ENCODE data around the gene ASB16. TPM values are rescaled to one million over a fixed set of nuclear protein-coding genes. Genes with fewer than 3 reads are reported as not detected.

Gene ASB16
- total RNA-seq, 5 donors from 2014 or later (not counting 1 experiment from before 2014, with no cell fraction given): 0.15 TPM; not detected in 4

DNA sequence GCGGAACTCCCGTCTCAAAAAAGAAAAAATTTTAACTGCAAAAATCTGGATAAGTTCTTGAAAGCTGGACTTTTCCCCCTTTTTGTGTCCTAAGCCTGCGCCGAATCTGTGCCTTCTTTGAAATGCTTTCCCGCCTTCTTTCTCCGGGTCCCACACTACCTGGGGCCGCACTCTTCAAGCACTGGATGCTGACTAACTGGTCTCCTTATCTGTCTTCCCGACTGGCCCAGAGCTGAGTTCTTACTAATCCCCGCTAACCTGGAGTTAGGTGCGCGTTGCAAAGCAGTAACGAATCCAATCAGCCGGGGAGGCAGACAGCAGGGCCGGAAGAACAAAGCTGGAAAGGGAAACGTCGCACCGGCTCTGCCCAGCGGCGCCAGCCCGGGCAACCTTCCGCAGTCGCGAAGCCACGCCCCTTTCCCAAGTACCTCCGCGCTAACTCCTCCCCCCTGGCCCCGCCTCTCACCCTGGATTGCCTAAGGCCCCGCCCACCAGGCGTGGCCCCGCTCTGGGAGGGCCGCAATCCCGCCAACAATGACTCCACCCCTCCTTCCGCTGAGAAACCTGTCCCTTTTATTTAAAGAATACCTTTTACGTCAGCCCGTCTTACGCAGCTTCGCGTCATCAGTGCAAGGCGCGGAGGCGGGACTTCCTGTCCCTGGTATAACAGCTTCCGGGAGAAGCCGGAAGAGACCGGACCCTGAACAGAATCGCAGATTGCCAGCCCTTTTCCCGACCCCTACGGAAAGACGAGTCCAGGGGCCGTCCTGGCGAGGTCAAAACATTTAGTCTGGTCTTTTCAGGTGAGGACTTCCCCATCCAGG is 16.0 kb downstream of the ASB16 start, which contains the start of gene TMUB2:
TMUB2 (plus strand) TSS at position 666 of the 824 bp plus-strand sequence. CDS start 737 bp downstream, outside the sequence.
- Mint-ChIP-seq H3K4me3 (peak within 1 kb of the TSS; percentile 99 to 100 (median 99)), H3K27me3 (no peaks in the 10 kb centered on the region), H3K9me3 (no peaks in the 10 kb centered on the region), H3K36me3 (peaks cover 21% of the 10 kb centered on the region), H3K4me1 (peaks cover 36 to 61% (median 54%) of the 10 kb centered on the region in 3 donors), H3K27ac (peak within 1 kb of the TSS; percentile 100)
- ATAC-seq (replicated peaks in 1 of 4) (peak; percentile 89 to 97 (median 92)), DNase-seq (peak; percentile 98 to 100 (median 99))
- WGBS (ENCODE audit: insufficient coverage): under 1% methylated on average over 48 of the region's 50 CpGs
- peak within 1 kb of the TSS; percentile 98 for H3K27ac ChIP-seq (ENCODE audit: low read length)
- no peaks in the 10 kb centered on the region for H3K27me3 ChIP-seq (replicated peaks in 1 of 2; ENCODE audit: control insufficient read depth in 2 of 2, extremely low read depth in 1 of 2, insufficient read depth in 2 of 2, low read length in 1 of 2)
- peaks cover 9 to 31% of the 10 kb centered on the region in 2 donors for H3K36me3 ChIP-seq (ENCODE audit: control insufficient read depth in 2 of 2, extremely low read depth in 1 of 2, insufficient read depth in 1 of 2, low read length in 1 of 2)
- POLR2A ChIA-PET: interaction anchor here (0.5 to 0.7 kb wide), 5 partner anchors 12 to 137 kb away, joined by 3 to 6 read pairs (median 3); no protein-coding TSS in a partner anchor
- peak within 1 kb of the TSS; percentile 98 for H3K4me3 ChIP-seq (ENCODE audit: control insufficient read depth in 1 of 2, extremely low read depth in 1 of 2, low read length in 1 of 2)
- no peaks in the 10 kb centered on the region for H3K9me3 ChIP-seq
- peaks cover 11 to 39% of the 10 kb centered on the region in 2 experiments for H3K4me1 ChIP-seq (ENCODE audit: control insufficient read depth in 1 of 2, extremely low read depth in 1 of 2, insufficient read depth in 2 of 2, low read length in 2 of 2)
- CTCF ChIA-PET: interaction anchor here (0.6 to 2.8 kb wide), 10 partner anchors 9 to 159 kb away, joined by 3 to 12 read pairs (median 5); partner anchors contain the start of genes GRN (in 1 of the 2) and HDAC5 (in 1 of the 2)

DNA sequence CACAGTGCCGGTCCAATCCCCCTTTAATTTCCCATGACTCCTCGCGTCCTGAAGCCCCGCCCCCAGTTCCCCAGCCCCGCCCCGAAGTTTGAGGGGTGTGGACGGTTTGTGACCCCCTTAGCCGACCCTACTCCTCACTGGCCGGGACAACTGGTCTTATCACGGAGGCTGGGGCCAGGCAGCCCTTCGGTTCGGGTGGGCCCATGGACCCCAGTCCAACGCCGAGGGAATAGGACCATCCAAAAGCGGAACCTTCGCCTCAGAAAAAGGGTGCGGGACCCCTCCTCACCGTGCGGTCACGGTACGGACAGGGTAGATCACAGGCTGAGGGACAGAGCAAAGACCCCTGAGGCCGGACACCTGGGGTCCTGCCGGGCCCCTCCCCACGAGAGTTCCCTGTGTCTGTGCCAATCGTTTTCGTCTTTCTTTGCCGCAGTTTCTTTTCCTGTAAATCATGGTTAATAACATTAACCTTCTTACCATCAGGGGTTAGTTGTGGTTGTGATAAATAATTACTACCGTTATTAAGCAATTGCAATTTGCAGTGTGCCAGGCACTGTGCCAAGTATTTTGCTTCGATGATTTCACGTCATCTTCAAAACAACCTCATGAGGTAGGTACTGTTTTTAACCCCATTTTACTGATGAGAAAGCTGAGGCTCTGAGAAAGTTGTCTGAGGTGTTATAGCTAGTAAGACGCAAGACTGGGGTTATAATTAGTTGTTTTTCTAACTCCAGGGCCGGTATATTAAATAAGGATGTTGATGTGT is 16.8 kb downstream of the ASB16 start:
- Mint-ChIP-seq H3K4me3 (peak overlapping the region; percentile 99 to 100 (median 99)), H3K4me1 (peaks cover 36 to 54% (median 48%) of the 10 kb centered on the region in 3 donors), H3K27ac (peak overlapping the region; percentile 100), H3K9me3 (no peaks in the 10 kb centered on the region), H3K27me3 (no peaks in the 10 kb centered on the region), H3K36me3 (peaks cover 15% of the 10 kb centered on the region)
- DNase-seq (peak in 21 of 35 experiments; percentile 21 to 71 (median 34)), ATAC-seq (replicated peaks in 1 of 4) (peak; percentile 62 to 68 (median 64))
- H3K9me3 ChIP-seq: no peaks in the 10 kb centered on the region
- peak overlapping the region; percentile 98 for H3K27ac ChIP-seq (ENCODE audit: low read length)
- no peaks in the 10 kb centered on the region for H3K27me3 ChIP-seq (replicated peaks in 1 of 2; ENCODE audit: control insufficient read depth in 2 of 2, extremely low read depth in 1 of 2, insufficient read depth in 2 of 2, low read length in 1 of 2)
- H3K4me1 ChIP-seq (ENCODE audit: control insufficient read depth in 1 of 2, extremely low read depth in 1 of 2, insufficient read depth in 2 of 2, low read length in 2 of 2): peaks cover 11 to 39% of the 10 kb centered on the region in 2 experiments
- ChIA-PET POLR2A (no interaction called here), CTCF (interaction anchor here in 1 of 2 donors (0.8 to 2.8 kb wide), 8 partner anchors 8 to 158 kb away, joined by 3 to 12 read pairs (median 5); partner anchors contain the start of genes GRN and HDAC5)
- 3% methylated on average over 16 of the region's 32 CpGs for WGBS (ENCODE audit: insufficient coverage)
- peaks cover 8 to 25% of the 10 kb centered on the region in 2 donors for H3K36me3 ChIP-seq (ENCODE audit: control insufficient read depth in 2 of 2, extremely low read depth in 1 of 2, insufficient read depth in 1 of 2, low read length in 1 of 2)
- peak overlapping the region; percentile 98 for H3K4me3 ChIP-seq (ENCODE audit: control insufficient read depth in 1 of 2, extremely low read depth in 1 of 2, low read length in 1 of 2)

DNA sequence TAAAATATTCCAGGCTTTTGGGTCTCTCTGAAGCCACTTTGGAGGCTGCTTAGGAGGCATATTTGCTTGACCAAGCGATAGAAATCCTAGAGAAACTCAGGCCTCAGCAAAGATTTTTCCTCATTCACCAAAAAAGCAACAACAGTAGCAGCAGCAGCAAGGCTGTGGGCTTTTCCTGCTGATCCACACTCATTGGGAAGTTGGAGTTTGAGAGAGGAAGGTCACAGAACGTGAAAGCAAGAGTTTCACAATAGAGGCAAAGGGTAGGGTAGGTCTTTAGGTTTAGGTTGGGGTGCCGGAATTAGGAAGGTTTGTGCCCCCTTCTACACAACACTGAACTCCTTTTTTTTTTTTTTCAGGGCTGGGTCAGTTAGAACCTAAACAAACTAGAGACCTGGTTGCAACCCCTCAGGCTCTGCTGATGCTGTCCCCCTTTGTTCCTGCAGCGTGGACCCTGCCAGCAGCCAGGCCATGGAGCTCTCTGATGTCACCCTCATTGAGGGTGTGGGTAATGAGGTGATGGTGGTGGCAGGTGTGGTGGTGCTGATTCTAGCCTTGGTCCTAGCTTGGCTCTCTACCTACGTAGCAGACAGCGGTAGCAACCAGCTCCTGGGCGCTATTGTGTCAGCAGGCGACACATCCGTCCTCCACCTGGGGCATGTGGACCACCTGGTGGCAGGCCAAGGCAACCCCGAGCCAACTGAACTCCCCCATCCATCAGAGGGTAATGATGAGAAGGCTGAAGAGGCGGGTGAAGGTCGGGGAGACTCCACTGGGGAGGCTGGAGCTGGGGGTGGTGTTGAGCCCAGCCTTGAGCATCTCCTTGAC is 18.3 kb downstream of the ASB16 start:
- Histone ChIP-seq H3K36me3 (ENCODE audit: control insufficient read depth in 2 of 2, extremely low read depth in 1 of 2, insufficient read depth in 1 of 2, low read length in 1 of 2) (peaks cover 11 to 33% of the 10 kb centered on the region in 2 donors), H3K4me3 (ENCODE audit: control insufficient read depth in 1 of 2, extremely low read depth in 1 of 2, low read length in 1 of 2) (no peak overlapping the region), H3K27me3 (replicated peaks in 1 of 2; ENCODE audit: control insufficient read depth in 2 of 2, extremely low read depth in 1 of 2, insufficient read depth in 2 of 2, low read length in 1 of 2) (no peaks in the 10 kb centered on the region), H3K27ac (ENCODE audit: low read length) (no peak overlapping the region), H3K4me1 (ENCODE audit: control insufficient read depth in 1 of 2, extremely low read depth in 1 of 2, insufficient read depth in 2 of 2, low read length in 2 of 2) (peaks cover 11 to 38% of the 10 kb centered on the region in 2 experiments), H3K9me3 (no peaks in the 10 kb centered on the region)
- no peaks in the 10 kb centered on the region for H3K9me3 Mint-ChIP-seq
- ChIA-PET POLR2A (interaction anchor here in 1 of 2 donors (0.7 kb wide), 1 partner anchor 9 kb away, joined by 4 read pairs; no protein-coding TSS in a partner anchor), CTCF (interaction anchor here in 1 of 2 donors (0.6 kb wide), 1 partner anchor 109 kb away, joined by 3 read pairs; no protein-coding TSS in a partner anchor)
- no peak for ATAC-seq (replicated peaks in 1 of 4)
- DNase-seq: no peak
- peak overlapping the region; percentile 100 for H3K27ac Mint-ChIP-seq
- H3K4me3 Mint-ChIP-seq: peak overlapping the region; percentile 99 to 100 (median 99)
- H3K36me3 Mint-ChIP-seq: peaks cover 15% of the 10 kb centered on the region
- H3K4me1 Mint-ChIP-seq: peaks cover 35 to 47% (median 40%) of the 10 kb centered on the region in 3 donors
- H3K27me3 Mint-ChIP-seq: no peaks in the 10 kb centered on the region
- 100% methylated on average over 1 of the region's 12 CpGs for WGBS (ENCODE audit: insufficient coverage)

DNA sequence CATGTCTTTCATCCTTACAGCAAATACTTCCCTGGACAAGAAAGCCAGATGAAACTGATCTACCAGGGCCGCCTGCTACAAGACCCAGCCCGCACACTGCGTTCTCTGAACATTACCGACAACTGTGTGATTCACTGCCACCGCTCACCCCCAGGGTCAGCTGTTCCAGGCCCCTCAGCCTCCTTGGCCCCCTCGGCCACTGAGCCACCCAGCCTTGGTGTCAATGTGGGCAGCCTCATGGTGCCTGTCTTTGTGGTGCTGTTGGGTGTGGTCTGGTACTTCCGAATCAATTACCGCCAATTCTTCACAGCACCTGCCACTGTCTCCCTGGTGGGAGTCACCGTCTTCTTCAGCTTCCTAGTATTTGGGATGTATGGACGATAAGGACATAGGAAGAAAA is 20.0 kb downstream of the ASB16 start:
- peaks cover 14 to 48% of the 10 kb centered on the region in 2 donors for H3K36me3 ChIP-seq (ENCODE audit: control insufficient read depth in 2 of 2, extremely low read depth in 1 of 2, insufficient read depth in 1 of 2, low read length in 1 of 2)
- Mint-ChIP-seq H3K36me3 (peaks cover 29% of the 10 kb centered on the region), H3K27ac (peak overlapping the region; percentile 77 to 81)

DNA sequence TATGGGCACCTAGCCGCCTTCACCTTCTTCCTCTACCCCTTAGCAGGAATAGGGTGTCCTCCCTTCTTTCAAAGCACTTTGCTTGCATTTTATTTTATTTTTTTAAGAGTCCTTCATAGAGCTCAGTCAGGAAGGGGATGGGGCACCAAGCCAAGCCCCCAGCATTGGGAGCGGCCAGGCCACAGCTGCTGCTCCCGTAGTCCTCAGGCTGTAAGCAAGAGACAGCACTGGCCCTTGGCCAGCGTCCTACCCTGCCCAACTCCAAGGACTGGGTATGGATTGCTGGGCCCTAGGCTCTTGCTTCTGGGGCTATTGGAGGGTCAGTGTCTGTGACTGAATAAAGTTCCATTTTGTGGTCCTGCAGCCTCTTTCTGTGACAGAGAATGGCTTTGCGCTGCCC is 20.9 kb downstream of the ASB16 start:
- no peaks in the 10 kb centered on the region for H3K27me3 ChIP-seq (replicated peaks in 1 of 2; ENCODE audit: control insufficient read depth in 2 of 2, extremely low read depth in 1 of 2, insufficient read depth in 2 of 2, low read length in 1 of 2)
- peaks cover 9 to 15% of the 10 kb centered on the region in 2 experiments for H3K4me1 ChIP-seq (ENCODE audit: control insufficient read depth in 1 of 2, extremely low read depth in 1 of 2, insufficient read depth in 2 of 2, low read length in 2 of 2)
- no peak overlapping the region for H3K4me3 Mint-ChIP-seq
- H3K27ac Mint-ChIP-seq: peak overlapping the region; percentile 6 to 55
- no peaks in the 10 kb centered on the region for H3K9me3 Mint-ChIP-seq
- ATAC-seq (replicated peaks in 1 of 4) (no peak), DNase-seq (no peak)
- peaks cover 14 to 56% of the 10 kb centered on the region in 2 donors for H3K36me3 ChIP-seq (ENCODE audit: control insufficient read depth in 2 of 2, extremely low read depth in 1 of 2, insufficient read depth in 1 of 2, low read length in 1 of 2)
- H3K4me3 ChIP-seq (ENCODE audit: control insufficient read depth in 1 of 2, extremely low read depth in 1 of 2, low read length in 1 of 2): no peak overlapping the region
- peaks cover 19 to 29% (median 21%) of the 10 kb centered on the region in 3 donors for H3K4me1 Mint-ChIP-seq
- POLR2A ChIA-PET: no interaction called here
- H3K9me3 ChIP-seq: no peaks in the 10 kb centered on the region
- WGBS (ENCODE audit: insufficient coverage): 94% methylated on average over 4 of the region's 5 CpGs
- peaks cover 31% of the 10 kb centered on the region for H3K36me3 Mint-ChIP-seq
- CTCF ChIA-PET: no interaction called here
- H3K27ac ChIP-seq (ENCODE audit: low read length): no peak overlapping the region
- no peaks in the 10 kb centered on the region for H3K27me3 Mint-ChIP-seq

More for the DNA sequence above, 20.0 kb downstream of the ASB16 start:
- Histone ChIP-seq H3K4me1 (ENCODE audit: control insufficient read depth in 1 of 2, extremely low read depth in 1 of 2, insufficient read depth in 2 of 2, low read length in 2 of 2) (peaks cover 11 to 22% of the 10 kb centered on the region in 2 experiments), H3K4me3 (ENCODE audit: control insufficient read depth in 1 of 2, extremely low read depth in 1 of 2, low read length in 1 of 2) (no peak overlapping the region), H3K9me3 (no peaks in the 10 kb centered on the region), H3K27me3 (replicated peaks in 1 of 2; ENCODE audit: control insufficient read depth in 2 of 2, extremely low read depth in 1 of 2, insufficient read depth in 2 of 2, low read length in 1 of 2) (no peaks in the 10 kb centered on the region), H3K27ac (ENCODE audit: low read length) (no peak overlapping the region)
- ATAC-seq (replicated peaks in 1 of 4): no peak
- WGBS (ENCODE audit: insufficient coverage): 83% methylated on average over 1 of the region's 10 CpGs
- H3K27me3 Mint-ChIP-seq: no peaks in the 10 kb centered on the region
- peaks cover 22 to 32% (median 24%) of the 10 kb centered on the region in 3 donors for H3K4me1 Mint-ChIP-seq
- H3K9me3 Mint-ChIP-seq: no peaks in the 10 kb centered on the region
- H3K4me3 Mint-ChIP-seq: peak overlapping the region in 1 of 3 donors; percentile 44
- DNase-seq: no peak
- CTCF ChIA-PET: no interaction called here
- POLR2A ChIA-PET: no interaction called here

Data from T-cell (primary cell).